Activated B cell treated with CpG ODN at 0.5 μM for 24 hours (primary cell): ENCODE measurements around the gene TIAM2. TPM values are rescaled to one million over a fixed set of nuclear protein-coding genes. Genes with fewer than 3 reads are reported as not detected.

Experiments
- ATAC-seq: fragments of 200-7000 bp; cut with Tn5 transposase; one replicate; pipeline ENCODE4 v1.10.0; 2021; ENCODE audit warnings: low read depth, mild to moderate bottlenecking, moderate library complexity
- CTCF ChIA-PET: fragments of 350-600 bp; sonication (Branson Sonifier 250); formaldehyde crosslinking; loops from one replicate; lab custom pipeline; 2021; ENCODE audit warnings: antibody characterized with exemption; lab: Charles Lee
- POLR2A ChIA-PET: fragments of 350-600 bp; sonication (Branson Sonifier 250); formaldehyde crosslinking; loops from one replicate; lab custom pipeline; 2021; ENCODE audit warnings: antibody characterized with exemption; lab: Charles Lee
- DNase-seq: peaks from one replicate; pipeline ENCODE4 v3.0.0; 2022
- H3K27ac Mint-ChIP-seq: one replicate; pipeline ENCODE4 v1.8.0; 2020; ENCODE audit warnings: mixed read lengths
- H3K27me3 Mint-ChIP-seq: one replicate; pipeline ENCODE4 v1.8.0; 2021; ENCODE audit warnings: mixed read lengths
- H3K36me3 Mint-ChIP-seq: one replicate; pipeline ENCODE4 v1.8.0; 2021; ENCODE audit warnings: low read depth, mixed read lengths
- H3K4me1 Mint-ChIP-seq: one replicate; pipeline ENCODE4 v1.8.0; 2021; ENCODE audit warnings: mixed read lengths
- H3K4me3 Mint-ChIP-seq: one replicate; pipeline ENCODE4 v1.8.0; 2020; ENCODE audit warnings: mild to moderate bottlenecking, mixed read lengths
- H3K9me3 Mint-ChIP-seq: one replicate; pipeline ENCODE4 v1.8.0; 2020; ENCODE audit warnings: mixed read lengths
- CTCF ChIP-seq: fragments of 200-600 bp; IDR thresholded peaks from one replicate; pipeline ENCODE4 v1.8.0; 2022; ENCODE audit warnings: antibody characterized with exemption, mild to moderate bottlenecking
- intact Hi-C: fragments of 100-400 bp; cut with micrococcal nuclease; formaldehyde crosslinking; loops from one replicate; pipeline ENCODE4 v1.15.1; 2024
- total RNA-seq: library from RNA; stranded (reverse); gene quantifications from 2 replicates; pipeline ENCODE4 v1.2.3, GENCODE V29; 2022

TIAM2 gene
- total RNA-seq, 1 donor from 2014 or later = 13.0 TPM

- TF ChIP-seq CTCF = no peak
- Mint-ChIP-seq H3K4me1 (peaks cover 12% of the 10 kb centered on the region), H3K36me3 (peaks cover 75% of the 10 kb centered on the region), H3K27ac (no peak overlapping the region), H3K4me3 (no peak overlapping the region), H3K27me3 (no peaks in the 10 kb centered on the region), H3K9me3 (no peaks in the 10 kb centered on the region)
- ATAC-seq (no peak), DNase-seq (no peak)
- POLR2A ChIA-PET = no interaction called here
- intact Hi-C loops = no loop called here
- CTCF ChIA-PET = interaction anchor here (1.3 kb wide), 1 partner anchor 11 kb away, joined by 3 read pairs; no protein-coding TSS in a partner anchor
Measured at GRCh38 chr6:155259204-155259603, 264.1 kb downstream of the TIAM2 start.

- ATAC-seq = no peak
- CTCF ChIA-PET = no interaction called here
- Mint-ChIP-seq H3K4me3 (no peak overlapping the region), H3K27ac (no peak overlapping the region), H3K27me3 (no peaks in the 10 kb centered on the region), H3K4me1 (peaks cover 12% of the 10 kb centered on the region), H3K36me3 (peaks cover 74% of the 10 kb centered on the region), H3K9me3 (no peaks in the 10 kb centered on the region)
- TF ChIP-seq CTCF = no peak
- intact Hi-C loops = no loop called here
- POLR2A ChIA-PET = no interaction called here
- no peak for DNase-seq
Measured at GRCh38 chr6:155259897-155260296, 264.8 kb downstream of the TIAM2 start.

GRCh38 chr6:155260686-155261085 is 265.6 kb downstream of the TIAM2 start:
- no peak overlapping the region for H3K27ac Mint-ChIP-seq
- H3K4me3 Mint-ChIP-seq = no peak overlapping the region
- ChIA-PET CTCF (no interaction called here), POLR2A (no interaction called here)
- TF ChIP-seq CTCF = no peak
- DNase-seq = no peak
- no peak for ATAC-seq
- H3K27me3 Mint-ChIP-seq = no peaks in the 10 kb centered on the region
- H3K4me1 Mint-ChIP-seq = peaks cover 12% of the 10 kb centered on the region
- H3K36me3 Mint-ChIP-seq = peaks cover 75% of the 10 kb centered on the region
- intact Hi-C loops = no loop called here
- no peaks in the 10 kb centered on the region for H3K9me3 Mint-ChIP-seq

GRCh38 chr6:155261111-155261900 is 266.2 kb downstream of the TIAM2 start:
- Mint-ChIP-seq H3K4me1 (peaks cover 12% of the 10 kb centered on the region), H3K4me3 (no peak overlapping the region), H3K27me3 (no peaks in the 10 kb centered on the region), H3K36me3 (peaks cover 77% of the 10 kb centered on the region), H3K27ac (no peak overlapping the region), H3K9me3 (no peaks in the 10 kb centered on the region)
- POLR2A ChIA-PET = no interaction called here
- intact Hi-C loops = no loop called here
- no peak for TF ChIP-seq CTCF
- DNase-seq = no peak
- ATAC-seq = no peak
- CTCF ChIA-PET = no interaction called here

GRCh38 chr6:155262655-155263054 is 267.5 kb downstream of the TIAM2 start:
- DNase-seq (no peak), ATAC-seq (no peak)
- peaks cover 12% of the 10 kb centered on the region for H3K4me1 Mint-ChIP-seq
- no peaks in the 10 kb centered on the region for H3K9me3 Mint-ChIP-seq
- no peaks in the 10 kb centered on the region for H3K27me3 Mint-ChIP-seq
- peaks cover 74% of the 10 kb centered on the region for H3K36me3 Mint-ChIP-seq
- TF ChIP-seq CTCF = no peak
- CTCF ChIA-PET = no interaction called here
- intact Hi-C loops = no loop called here
- no peak overlapping the region for H3K4me3 Mint-ChIP-seq
- no peak overlapping the region for H3K27ac Mint-ChIP-seq
- POLR2A ChIA-PET = no interaction called here
